ENCODE measurements around the gene ATP11A. TPM values are rescaled to one million over a fixed set of nuclear protein-coding genes. Genes with fewer than 3 reads are reported as not detected.

The ATP11A gene
- total RNA-seq, 1 experiment from 2014 or later, result 65.3 TPM

DNA sequence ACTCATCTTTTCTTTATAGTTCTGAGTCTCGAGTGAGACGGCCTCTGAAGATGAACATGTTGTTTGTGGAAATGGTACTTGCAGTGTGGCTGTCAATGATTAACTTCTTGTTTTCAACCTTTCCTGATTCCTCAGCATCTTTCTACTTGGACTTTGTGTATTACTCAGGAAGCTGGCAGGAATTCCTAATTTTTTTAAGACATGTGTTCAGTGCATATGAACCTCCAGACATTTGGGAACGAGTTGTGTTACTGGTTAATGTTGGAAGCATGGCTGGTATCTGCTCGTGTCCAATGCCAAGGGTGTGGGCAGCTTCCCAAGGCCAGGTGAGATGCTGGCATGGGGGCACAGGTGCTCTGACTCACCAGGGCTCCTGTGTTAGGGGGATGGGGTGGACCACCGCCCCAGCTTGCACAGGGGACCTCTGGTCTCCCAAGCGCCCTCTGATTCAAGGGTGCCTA, 218.1 kb downstream of the ATP11A start:
- Mint-ChIP-seq H3K4me3 (no peak overlapping the region), H3K36me3 (ENCODE audit: insufficient read depth in 1 of 3, low read depth in 3 of 3) (peaks cover 40 to 50% (median 44%) of the 10 kb centered on the region in 3 experiments), H3K27ac (peak overlapping the region in 1 of 3 experiments; percentile 28; a peak in 1 of 7 replicates), H3K4me1 (peaks cover 56 to 57% of the 10 kb centered on the region in 2 experiments), H3K9me3 (peaks cover 16 to 19% of the 10 kb centered on the region in 2 experiments), H3K27me3 (ENCODE audit: low read depth) (peaks cover 12% of the 10 kb centered on the region)
- no peak overlapping the region for H3K27ac ChIP-seq (ENCODE audit: insufficient read length, low read depth, low read length)
- H2AFZ ChIP-seq (ENCODE audit: low read length), result no peak overlapping the region
- no peak overlapping the region for H3K56ac ChIP-seq (ENCODE audit: insufficient read length, low read depth, low read length)
- no peaks in the 10 kb centered on the region for H3K23me2 ChIP-seq (ENCODE audit: insufficient read length, low read depth, low read length, poor library complexity, severe bottlenecking)
- no peak overlapping the region for H3K4ac ChIP-seq (ENCODE audit: low read depth, low read length)
- no CpG with 5 or more reads among the region's 6 CpGs for WGBS (ENCODE audit: extremely low coverage, insufficient read length, low lambda C conversion rate)
- no peak overlapping the region for H2BK120ac ChIP-seq (ENCODE audit: low read depth, low read length, poor library complexity, severe bottlenecking)
- H4K5ac ChIP-seq (ENCODE audit: insufficient read length, low read depth, low read length), result no peak overlapping the region
- H3K79me1 ChIP-seq (ENCODE audit: insufficient read depth, low read depth, low read length, poor library complexity, severe bottlenecking), result no peaks in the 10 kb centered on the region
- H3K9ac ChIP-seq (ENCODE audit: extremely low read depth, insufficient read length, low read length), result no peak overlapping the region
- no peaks in the 10 kb centered on the region for H4K20me1 ChIP-seq (ENCODE audit: control insufficient read depth, insufficient read depth, insufficient read length)
- no peaks in the 10 kb centered on the region; the same call in 1 of the 2 replicates for H3K79me2 ChIP-seq (ENCODE audit: insufficient read depth, low read length)
- H2BK5ac ChIP-seq (ENCODE audit: insufficient read length, low read length), result no peak overlapping the region
- H3K14ac ChIP-seq (ENCODE audit: insufficient read depth, low read length), result no peak overlapping the region
- TF ChIP-seq CTCF (conservative IDR thresholded peaks at IDR 0.05), result no peak
- H3K9me3 ChIP-seq (ENCODE audit: control insufficient read depth, low read depth, low read length), result no peaks in the 10 kb centered on the region
- H3K23ac ChIP-seq (ENCODE audit: insufficient read length, low read depth, low read length), result no peak overlapping the region
- no peak overlapping the region for H3T11ph ChIP-seq (ENCODE audit: low read length)
- H3K27me3 ChIP-seq (ENCODE audit: insufficient read depth, low read length), result no peaks in the 10 kb centered on the region
- no peak overlapping the region for H2BK20ac ChIP-seq (ENCODE audit: low read depth, low read length, poor library complexity, severe bottlenecking)
- no peak overlapping the region for H2BK12ac ChIP-seq (ENCODE audit: insufficient read length, low read depth, low read length)
- no peak overlapping the region for H3K18ac ChIP-seq (ENCODE audit: insufficient read length, low read depth, low read length)
- peaks cover 3% of the 10 kb centered on the region; the same call in 1 of the 2 replicates for H3K4me1 ChIP-seq (ENCODE audit: insufficient read depth, low read length)
- H4K91ac ChIP-seq (ENCODE audit: insufficient read length, low read depth, low read length), result no peak overlapping the region
- no peak for DNase-seq
- no peak overlapping the region for H2BK15ac ChIP-seq (ENCODE audit: low read depth, low read length)
- no peak overlapping the region for H4K8ac ChIP-seq (replicated peaks; ENCODE audit: insufficient read length, low read depth, low read length)
- H2AK5ac ChIP-seq (ENCODE audit: insufficient read length, low read length), result no peak overlapping the region
- no peak overlapping the region for H3K4me2 ChIP-seq (ENCODE audit: insufficient read depth, insufficient read length, low read length)

Measured in H9 (cell line).